Karpas-422 (cell line): ENCODE results near the gene ARID1B. TPM values are rescaled to one million over a fixed set of nuclear protein-coding genes. Genes with fewer than 3 reads are reported as not detected.

Experiments used
- DNase-seq: peaks from one replicate; pipeline ENCODE4 v3.0.0-alpha.2; 2015
- H2AFZ ChIP-seq: fragments of 200-600 bp; sonication (generic); 2 replicates; pipeline ENCODE4 v1.6.1; 2014; ENCODE audit warnings: antibody characterized with exemption, low read length, mixed read lengths
- H3K27ac ChIP-seq: fragments of 200-600 bp; sonication (generic); 2 replicates; pipeline ENCODE4 v1.5.1; 2014; ENCODE audit warnings: mild to moderate bottlenecking, low read length, moderate library complexity
- H3K27me3 ChIP-seq: fragments of 200-600 bp; sonication (generic); 2 replicates; pipeline ENCODE4 v1.6.1; 2014; ENCODE audit warnings: low read length, mixed read lengths
- H3K36me3 ChIP-seq: fragments of 200-600 bp; sonication (generic); 2 replicates; pipeline ENCODE4 v1.6.1; 2014; ENCODE audit warnings: low read length, mixed read lengths; ENCODE audit not compliant: insufficient read depth
- H3K4me1 ChIP-seq: fragments of 200-600 bp; sonication (generic); 2 replicates; pipeline ENCODE4 v1.6.1; 2014; ENCODE audit warnings: mild to moderate bottlenecking, low read length, mixed read lengths
- H3K4me2 ChIP-seq: fragments of 200-600 bp; sonication (generic); 2 replicates; pipeline ENCODE4 v1.6.1; 2014; ENCODE audit warnings: low read length, low read depth, mild to moderate bottlenecking; ENCODE audit not compliant: poor library complexity, severe bottlenecking
- H3K4me3 ChIP-seq: fragments of 200-600 bp; sonication (generic); 2 replicates; pipeline ENCODE4 v1.5.1; 2014; ENCODE audit warnings: mild to moderate bottlenecking, antibody characterized with exemption, low read length, mixed read lengths
- H3K79me2 ChIP-seq: fragments of 200-600 bp; sonication (generic); 2 replicates; pipeline ENCODE4 v1.6.1; 2014; ENCODE audit warnings: mild to moderate bottlenecking, low read length, mixed read lengths
- H3K9ac ChIP-seq: fragments of 200-600 bp; sonication (generic); 2 replicates; pipeline ENCODE4 v1.6.0; 2014; ENCODE audit warnings: low read length
- H3K9me2 ChIP-seq: fragments of 200-600 bp; sonication (generic), shearing (Covaris generic); replicated peaks from 2 replicates; pipeline ENCODE4 v1.6.0; 2014; ENCODE audit warnings: mild to moderate bottlenecking, low read length, moderate library complexity; ENCODE audit not compliant: insufficient read depth
- H3K9me3 ChIP-seq: fragments of 300-700, 200-600 bp; sonication (generic); 2 replicates; pipeline ENCODE4 v1.6.1; 2014; ENCODE audit warnings: low read length, mixed read lengths
- H4K20me1 ChIP-seq: fragments of 200-600 bp; sonication (generic); 2 replicates; pipeline ENCODE4 v1.6.1; 2014; ENCODE audit warnings: mild to moderate bottlenecking, antibody characterized with exemption, low read length, low read depth; ENCODE audit not compliant: insufficient read depth
- total RNA-seq: library from RNA; depleted of rRNA; stranded (reverse); fragments of >200 nt; shearing (Covaris generic); gene quantifications from 2 replicates; pipeline ENCODE4 v1.2.3, GENCODE V29; 2014; ENCODE audit warnings: low replicate concordance

ARID1B gene
- total RNA-seq, 1 experiment from 2014 or later = 174 TPM

GRCh38 chr6:156911581-156911980, 134.4 kb downstream of the ARID1B start:
- Histone ChIP-seq H4K20me1 (no peaks in the 10 kb centered on the region), H3K4me2 (no peak overlapping the region), H3K9me3 (no peaks in the 10 kb centered on the region), H3K4me1 (peaks cover 55% of the 10 kb centered on the region), H3K27me3 (no peaks in the 10 kb centered on the region), H3K4me3 (no peak overlapping the region), H3K9me2 (no peaks in the 10 kb centered on the region), H3K36me3 (0 out of 2 replicates have a peak, but pooled peaks cover 5% of the 10 kb centered on the region), H3K79me2 (peaks cover 99% of the 10 kb centered on the region), H3K27ac (no peak overlapping the region), H3K9ac (no peak overlapping the region), H2AFZ (no peak overlapping the region)
- DNase-seq = no peak

GRCh38 chr6:156912431-156912830, 135.3 kb downstream of the ARID1B start:
- Histone ChIP-seq H3K9me3 (no peaks in the 10 kb centered on the region), H3K27ac (no peak overlapping the region), H3K9ac (no peak overlapping the region), H3K4me3 (no peak overlapping the region), H3K36me3 (0 out of 2 replicates have a peak, but pooled peaks cover 5% of the 10 kb centered on the region), H3K4me1 (peaks cover 64% of the 10 kb centered on the region), H3K9me2 (no peaks in the 10 kb centered on the region), H2AFZ (no peak overlapping the region), H3K27me3 (no peaks in the 10 kb centered on the region), H3K79me2 (peaks cover 99% of the 10 kb centered on the region), H3K4me2 (no peak overlapping the region), H4K20me1 (no peaks in the 10 kb centered on the region)
- DNase-seq = peak; percentile 64

- H2AFZ ChIP-seq = no peak overlapping the region
- H3K9me2 ChIP-seq = no peaks in the 10 kb centered on the region
- no peak for DNase-seq
- no peak overlapping the region for H3K27ac ChIP-seq
- H3K27me3 ChIP-seq = no peaks in the 10 kb centered on the region
- H3K4me3 ChIP-seq = no peak overlapping the region
- H3K4me1 ChIP-seq = peaks cover 80% of the 10 kb centered on the region
- peaks cover 99% of the 10 kb centered on the region for H3K79me2 ChIP-seq
- H3K4me2 ChIP-seq = no peak overlapping the region
- H3K9me3 ChIP-seq = no peaks in the 10 kb centered on the region
- H4K20me1 ChIP-seq = no peaks in the 10 kb centered on the region
- H3K9ac ChIP-seq = no peak overlapping the region
- no peaks in the 10 kb centered on the region for H3K36me3 ChIP-seq
Observed at GRCh38 chr6:156914181-156914580, 137.0 kb downstream of the ARID1B start.

- H3K4me1 ChIP-seq = peaks cover 61% of the 10 kb centered on the region
- no peaks in the 10 kb centered on the region for H3K36me3 ChIP-seq
- no peak for DNase-seq
- no peaks in the 10 kb centered on the region for H3K27me3 ChIP-seq
- H3K4me2 ChIP-seq = peak overlapping the region; percentile 32
- H3K9ac ChIP-seq = peak overlapping the region; percentile 1; the same call in 1 of the 2 replicates
- H3K4me3 ChIP-seq = no peak overlapping the region
- H3K9me2 ChIP-seq = no peaks in the 10 kb centered on the region
- no peaks in the 10 kb centered on the region for H3K9me3 ChIP-seq
- H2AFZ ChIP-seq = no peak overlapping the region
- peaks cover 98% of the 10 kb centered on the region for H3K79me2 ChIP-seq
- H3K27ac ChIP-seq = peak overlapping the region; percentile 43
- H4K20me1 ChIP-seq = no peaks in the 10 kb centered on the region
Observed at GRCh38 chr6:156916130-156916801, 139.1 kb downstream of the ARID1B start.

GRCh38 chr6:156917213-156917612, 140.0 kb downstream of the ARID1B start:
- H3K9ac ChIP-seq = no peak overlapping the region
- H3K36me3 ChIP-seq = no peaks in the 10 kb centered on the region
- peaks cover 52% of the 10 kb centered on the region for H3K4me1 ChIP-seq
- no peak overlapping the region for H3K4me3 ChIP-seq
- H3K9me2 ChIP-seq = no peaks in the 10 kb centered on the region
- H2AFZ ChIP-seq = no peak overlapping the region
- no peak for DNase-seq
- H3K27me3 ChIP-seq = no peaks in the 10 kb centered on the region
- no peaks in the 10 kb centered on the region for H4K20me1 ChIP-seq
- H3K4me2 ChIP-seq = no peak overlapping the region
- peaks cover 98% of the 10 kb centered on the region for H3K79me2 ChIP-seq
- H3K9me3 ChIP-seq = no peaks in the 10 kb centered on the region
- H3K27ac ChIP-seq = peak overlapping the region; percentile 19

GRCh38 chr6:156918647-156919046, 141.5 kb downstream of the ARID1B start:
- Histone ChIP-seq H3K9me3 (no peaks in the 10 kb centered on the region), H3K36me3 (no peaks in the 10 kb centered on the region), H3K9ac (no peak overlapping the region), H3K4me3 (no peak overlapping the region), H4K20me1 (no peaks in the 10 kb centered on the region), H3K27ac (no peak overlapping the region), H3K4me1 (peaks cover 56% of the 10 kb centered on the region), H3K4me2 (no peak overlapping the region), H2AFZ (no peak overlapping the region), H3K79me2 (peaks cover 98% of the 10 kb centered on the region), H3K9me2 (no peaks in the 10 kb centered on the region), H3K27me3 (no peaks in the 10 kb centered on the region)
- no peak for DNase-seq

GRCh38 chr6:156919370-156919769, 142.2 kb downstream of the ARID1B start:
- H3K79me2 ChIP-seq = peaks cover 98% of the 10 kb centered on the region
- no peaks in the 10 kb centered on the region for H3K36me3 ChIP-seq
- H3K9ac ChIP-seq = no peak overlapping the region
- no peak for DNase-seq
- no peaks in the 10 kb centered on the region for H4K20me1 ChIP-seq
- H3K4me1 ChIP-seq = peaks cover 59% of the 10 kb centered on the region
- no peaks in the 10 kb centered on the region for H3K9me2 ChIP-seq
- H3K27me3 ChIP-seq = no peaks in the 10 kb centered on the region
- no peaks in the 10 kb centered on the region for H3K9me3 ChIP-seq
- no peak overlapping the region for H3K4me3 ChIP-seq
- H3K27ac ChIP-seq = no peak overlapping the region
- no peak overlapping the region for H2AFZ ChIP-seq
- H3K4me2 ChIP-seq = no peak overlapping the region

- Histone ChIP-seq H3K36me3 (no peaks in the 10 kb centered on the region), H3K9ac (no peak overlapping the region), H3K79me2 (peaks cover 98% of the 10 kb centered on the region), H3K27ac (no peak overlapping the region), H4K20me1 (no peaks in the 10 kb centered on the region), H3K4me1 (peaks cover 59% of the 10 kb centered on the region), H3K4me3 (no peak overlapping the region), H3K9me3 (no peaks in the 10 kb centered on the region), H3K4me2 (no peak overlapping the region), H3K27me3 (no peaks in the 10 kb centered on the region), H2AFZ (no peak overlapping the region), H3K9me2 (no peaks in the 10 kb centered on the region)
- DNase-seq = no peak
Observed at GRCh38 chr6:156919814-156920369, 142.7 kb downstream of the ARID1B start.
